ENCODE measurements around the gene ENTPD3. TPM values are rescaled to one million over a fixed set of nuclear protein-coding genes. Genes with fewer than 3 reads are reported as not detected.

Gene ENTPD3
- total RNA-seq, 1 donor = 0.36 TPM

DNA sequence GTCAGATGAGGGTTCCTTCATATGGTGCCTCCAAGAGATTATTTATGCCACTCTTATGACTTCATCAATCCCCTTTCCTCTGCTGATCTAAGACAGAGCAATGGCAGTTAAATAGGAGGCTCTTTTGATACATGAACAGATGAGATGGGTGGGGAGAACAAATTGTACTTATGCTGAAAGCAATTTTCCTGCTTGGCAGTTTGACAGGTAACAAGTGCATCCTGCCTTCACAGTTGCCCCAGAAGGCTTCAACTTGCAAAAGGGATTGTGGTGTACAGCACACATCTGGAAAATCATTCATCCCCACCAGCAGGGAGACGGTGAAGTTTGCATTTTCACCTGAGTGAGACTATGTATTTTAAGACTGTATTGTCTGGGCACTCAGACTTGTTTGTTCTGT is 27.3 kb downstream of the ENTPD3 start:
- H3K27me3 ChIP-seq (ENCODE audit: insufficient read depth, low read length) = no peaks in the 10 kb centered on the region
- no peak overlapping the region for H3K4me2 ChIP-seq (ENCODE audit: insufficient read depth, low read length)
- H4K20me1 ChIP-seq (ENCODE audit: insufficient read depth, low read length) = no peaks in the 10 kb centered on the region
- TF ChIP-seq, protein P1, sequence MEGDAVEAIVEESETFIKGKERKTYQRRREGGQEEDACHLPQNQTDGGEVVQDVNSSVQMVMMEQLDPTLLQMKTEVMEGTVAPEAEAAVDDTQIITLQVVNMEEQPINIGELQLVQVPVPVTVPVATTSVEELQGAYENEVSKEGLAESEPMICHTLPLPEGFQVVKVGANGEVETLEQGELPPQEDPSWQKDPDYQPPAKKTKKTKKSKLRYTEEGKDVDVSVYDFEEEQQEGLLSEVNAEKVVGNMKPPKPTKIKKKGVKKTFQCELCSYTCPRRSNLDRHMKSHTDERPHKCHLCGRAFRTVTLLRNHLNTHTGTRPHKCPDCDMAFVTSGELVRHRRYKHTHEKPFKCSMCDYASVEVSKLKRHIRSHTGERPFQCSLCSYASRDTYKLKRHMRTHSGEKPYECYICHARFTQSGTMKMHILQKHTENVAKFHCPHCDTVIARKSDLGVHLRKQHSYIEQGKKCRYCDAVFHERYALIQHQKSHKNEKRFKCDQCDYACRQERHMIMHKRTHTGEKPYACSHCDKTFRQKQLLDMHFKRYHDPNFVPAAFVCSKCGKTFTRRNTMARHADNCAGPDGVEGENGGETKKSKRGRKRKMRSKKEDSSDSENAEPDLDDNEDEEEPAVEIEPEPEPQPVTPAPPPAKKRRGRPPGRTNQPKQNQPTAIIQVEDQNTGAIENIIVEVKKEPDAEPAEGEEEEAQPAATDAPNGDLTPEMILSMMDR (IDR thresholded peaks at IDR 0.05; ENCODE audit: extremely low read depth, low read depth, low read length) = no peak
- H3K36me3 ChIP-seq (ENCODE audit: insufficient read depth, low read length) = no peaks in the 10 kb centered on the region
- no peak overlapping the region for H3K4me3 ChIP-seq (ENCODE audit: insufficient read depth, low read length)
- H3K27ac ChIP-seq (ENCODE audit: low read depth, low read length) = no peak overlapping the region
- DNase-seq (ENCODE audit: insufficient read length, low spot score, missing footprints) = no peak
- H3K4me1 ChIP-seq (ENCODE audit: insufficient read depth, low read length) = no peaks in the 10 kb centered on the region
- no peaks in the 10 kb centered on the region for H3K9me3 ChIP-seq (ENCODE audit: low read depth, low read length)
- H3K79me2 ChIP-seq (ENCODE audit: insufficient read depth, low read length) = no peaks in the 10 kb centered on the region
- H2AFZ ChIP-seq (ENCODE audit: low read length) = no peak overlapping the region

DNA sequence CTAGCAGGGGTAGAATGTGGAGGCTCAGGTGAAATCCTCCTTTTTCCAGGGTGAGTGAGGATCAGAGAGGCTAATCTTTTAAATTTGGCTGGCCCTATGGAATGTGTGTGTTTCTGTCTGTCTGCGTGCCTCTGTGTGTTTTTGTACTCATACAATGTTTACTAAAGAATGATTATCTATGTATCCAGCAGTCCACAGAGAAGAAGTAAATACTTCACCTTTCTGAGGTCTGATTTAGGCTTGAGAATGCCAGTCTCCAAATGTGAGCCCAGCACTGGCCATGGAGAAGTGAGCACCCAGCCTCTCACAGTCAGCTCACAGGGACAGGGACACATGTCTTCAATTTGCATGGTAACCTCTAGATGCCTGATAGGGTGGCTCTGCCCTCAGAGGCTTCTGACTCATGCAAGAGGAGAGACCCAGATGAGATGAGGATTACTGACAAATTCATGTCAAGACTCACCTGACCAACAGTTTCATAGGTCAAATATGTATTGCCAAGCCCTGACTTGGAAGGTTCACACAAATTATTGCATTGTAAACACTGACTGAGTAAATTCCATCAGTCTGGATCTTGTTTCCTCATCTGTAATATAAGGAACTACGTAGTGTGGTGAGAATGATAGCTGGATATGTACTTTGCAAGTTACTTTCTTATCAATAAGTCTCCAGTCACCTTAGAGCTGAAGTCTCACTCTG is 31.0 kb downstream of the ENTPD3 start:
- Histone ChIP-seq H2AFZ (ENCODE audit: low read length) (no peak overlapping the region), H3K4me3 (ENCODE audit: insufficient read depth, low read length) (no peak overlapping the region), H3K4me2 (ENCODE audit: insufficient read depth, low read length) (no peak overlapping the region), H3K27me3 (ENCODE audit: insufficient read depth, low read length) (no peaks in the 10 kb centered on the region), H3K4me1 (ENCODE audit: insufficient read depth, low read length) (no peaks in the 10 kb centered on the region), H3K9me3 (ENCODE audit: low read depth, low read length) (no peaks in the 10 kb centered on the region), H3K36me3 (ENCODE audit: insufficient read depth, low read length) (no peaks in the 10 kb centered on the region), H3K79me2 (ENCODE audit: insufficient read depth, low read length) (no peaks in the 10 kb centered on the region), H4K20me1 (ENCODE audit: insufficient read depth, low read length) (no peaks in the 10 kb centered on the region), H3K27ac (ENCODE audit: low read depth, low read length) (no peak overlapping the region)
- TF ChIP-seq, protein P1 (IDR thresholded peaks at IDR 0.05; ENCODE audit: extremely low read depth, low read depth, low read length) = no peak
- DNase-seq (ENCODE audit: insufficient read length, low spot score, missing footprints) = no peak

DNA sequence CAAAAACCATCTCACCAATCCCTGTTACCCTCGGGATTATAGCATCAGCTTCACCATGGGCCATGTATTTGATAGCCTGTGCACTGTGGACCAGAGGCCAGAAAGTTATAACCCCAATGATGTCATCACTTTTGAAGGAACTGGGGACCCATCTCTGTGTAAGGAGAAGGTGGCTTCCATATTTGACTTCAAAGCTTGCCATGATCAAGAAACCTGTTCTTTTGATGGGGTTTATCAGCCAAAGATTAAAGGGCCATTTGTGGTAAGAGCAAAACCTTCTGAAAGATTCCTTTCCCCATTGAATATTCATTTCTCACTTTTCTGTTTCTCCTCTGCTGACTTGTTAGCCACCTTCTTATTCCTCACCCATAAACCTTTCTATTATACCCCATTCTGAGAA is 35.9 kb downstream of the ENTPD3 start:
- TF ChIP-seq, protein P1 (IDR thresholded peaks at IDR 0.05; ENCODE audit: extremely low read depth, low read depth, low read length) = no peak
- Histone ChIP-seq H3K27ac (ENCODE audit: low read depth, low read length) (no peak overlapping the region), H3K9me3 (ENCODE audit: low read depth, low read length) (no peaks in the 10 kb centered on the region), H4K20me1 (ENCODE audit: insufficient read depth, low read length) (no peaks in the 10 kb centered on the region), H3K4me3 (ENCODE audit: insufficient read depth, low read length) (no peak overlapping the region), H3K4me1 (ENCODE audit: insufficient read depth, low read length) (no peaks in the 10 kb centered on the region), H3K79me2 (ENCODE audit: insufficient read depth, low read length) (no peaks in the 10 kb centered on the region), H2AFZ (ENCODE audit: low read length) (no peak overlapping the region), H3K36me3 (ENCODE audit: insufficient read depth, low read length) (no peaks in the 10 kb centered on the region), H3K4me2 (ENCODE audit: insufficient read depth, low read length) (no peak overlapping the region), H3K27me3 (ENCODE audit: insufficient read depth, low read length) (no peaks in the 10 kb centered on the region)
- DNase-seq (ENCODE audit: insufficient read length, low spot score, missing footprints) = no peak

DNA sequence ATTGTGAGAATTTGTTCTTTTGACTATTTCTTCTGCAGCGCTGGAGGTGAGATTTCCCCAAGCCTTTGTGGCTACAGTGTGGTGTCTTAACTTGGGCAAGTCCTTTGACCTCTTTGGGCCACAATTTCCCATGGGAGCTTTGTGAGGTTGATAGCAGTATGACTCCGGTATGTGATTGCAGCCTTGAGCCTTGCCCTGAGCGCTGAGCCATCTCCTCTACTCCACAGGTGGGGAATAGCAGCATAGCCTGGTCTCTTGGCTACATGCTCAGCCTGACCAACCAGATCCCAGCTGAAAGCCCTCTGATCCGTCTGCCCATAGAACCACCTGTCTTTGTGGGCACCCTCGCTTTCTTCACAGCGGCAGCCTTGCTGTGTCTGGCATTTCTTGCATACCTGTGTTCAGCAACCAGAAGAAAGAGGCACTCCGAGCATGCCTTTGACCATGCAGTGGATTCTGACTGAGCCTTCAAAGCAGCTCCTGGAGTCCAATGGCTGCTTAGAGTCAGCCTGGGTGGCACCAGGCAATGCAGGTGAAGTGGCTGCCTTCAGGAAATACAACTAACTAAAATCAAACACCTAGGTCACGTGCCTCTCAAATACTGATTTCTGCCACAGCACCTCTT is 40.2 kb downstream of the ENTPD3 start:
- H3K27ac ChIP-seq (ENCODE audit: low read depth, low read length) = no peak overlapping the region

More for the DNA sequence above, 40.2 kb downstream of the ENTPD3 start:
- Histone ChIP-seq H3K36me3 (ENCODE audit: insufficient read depth, low read length) (no peaks in the 10 kb centered on the region), H3K79me2 (ENCODE audit: insufficient read depth, low read length) (no peaks in the 10 kb centered on the region), H3K9me3 (ENCODE audit: low read depth, low read length) (no peaks in the 10 kb centered on the region), H3K4me1 (ENCODE audit: insufficient read depth, low read length) (no peaks in the 10 kb centered on the region), H3K4me3 (ENCODE audit: insufficient read depth, low read length) (no peak overlapping the region), H3K27me3 (ENCODE audit: insufficient read depth, low read length) (no peaks in the 10 kb centered on the region), H4K20me1 (ENCODE audit: insufficient read depth, low read length) (no peaks in the 10 kb centered on the region), H2AFZ (ENCODE audit: low read length) (no peak overlapping the region), H3K4me2 (ENCODE audit: insufficient read depth, low read length) (no peak overlapping the region)
- TF ChIP-seq, protein P1 (IDR thresholded peaks at IDR 0.05; ENCODE audit: extremely low read depth, low read depth, low read length) = no peak
- DNase-seq (ENCODE audit: insufficient read length, low spot score, missing footprints) = no peak

Measured in osteoblast (primary cell).